ENCODE measurements around the gene TAAR5.
"Not testable (repeated sequence)": the region's sequence is repeated elsewhere in the genome, so short reads cannot be mapped to it uniquely, and the experiment has no call there.

- TF ChIP-seq EGR1 (IDR thresholded peaks at IDR 0.05; ENCODE audit: borderline replicate concordance in 1 of 2, low read depth in 2 of 2, low read length in 2 of 2); ATF7 (IDR thresholded peaks at IDR 0.05; ENCODE audit: low read depth); CTCF (IDR thresholded peaks at IDR 0.05 in 2 of 3, conservative IDR thresholded peaks at IDR 0.05 in 1 of 3; ENCODE audit: control insufficient read depth in 2 of 3, extremely low read depth in 1 of 3, insufficient read depth in 1 of 3, low read depth in 3 of 3, low read length in 3 of 3); BCL11A (IDR thresholded peaks at IDR 0.05; ENCODE audit: low read depth, low read length); POLR2A (IDR thresholded peaks at IDR 0.05; ENCODE audit: low read depth, low read length); POLR2AphosphoS5 (IDR thresholded peaks at IDR 0.05; ENCODE audit: low read length); YY1 (IDR thresholded peaks at IDR 0.05; ENCODE audit: low read depth, low read length); MAX (IDR thresholded peaks at IDR 0.05; ENCODE audit: low read depth, low read length); RCOR1 (conservative IDR thresholded peaks at IDR 0.05; ENCODE audit: low read depth, low read length); HDAC6 (IDR thresholded peaks at IDR 0.05; ENCODE audit: unreplicated experiment): not testable (repeated sequence)
These were observed 29.5 kb downstream of the TAAR5 start for GRCh38 chr6:132560087-132560486.

Measured in GM12878 (cell line).